Amniotic epithelial cell (primary cell): ENCODE measurements around the gene CCDC175.
A peak's percentile ranks its signal among the peaks of the same experiment; 100 is the strongest.

ENCODE experiments used
- DNase-seq: peaks from one replicate; pipeline ENCODE4 v3.0.0-alpha.2; 2010; ENCODE audit warnings: low read depth

CCDC175 gene

DNA sequence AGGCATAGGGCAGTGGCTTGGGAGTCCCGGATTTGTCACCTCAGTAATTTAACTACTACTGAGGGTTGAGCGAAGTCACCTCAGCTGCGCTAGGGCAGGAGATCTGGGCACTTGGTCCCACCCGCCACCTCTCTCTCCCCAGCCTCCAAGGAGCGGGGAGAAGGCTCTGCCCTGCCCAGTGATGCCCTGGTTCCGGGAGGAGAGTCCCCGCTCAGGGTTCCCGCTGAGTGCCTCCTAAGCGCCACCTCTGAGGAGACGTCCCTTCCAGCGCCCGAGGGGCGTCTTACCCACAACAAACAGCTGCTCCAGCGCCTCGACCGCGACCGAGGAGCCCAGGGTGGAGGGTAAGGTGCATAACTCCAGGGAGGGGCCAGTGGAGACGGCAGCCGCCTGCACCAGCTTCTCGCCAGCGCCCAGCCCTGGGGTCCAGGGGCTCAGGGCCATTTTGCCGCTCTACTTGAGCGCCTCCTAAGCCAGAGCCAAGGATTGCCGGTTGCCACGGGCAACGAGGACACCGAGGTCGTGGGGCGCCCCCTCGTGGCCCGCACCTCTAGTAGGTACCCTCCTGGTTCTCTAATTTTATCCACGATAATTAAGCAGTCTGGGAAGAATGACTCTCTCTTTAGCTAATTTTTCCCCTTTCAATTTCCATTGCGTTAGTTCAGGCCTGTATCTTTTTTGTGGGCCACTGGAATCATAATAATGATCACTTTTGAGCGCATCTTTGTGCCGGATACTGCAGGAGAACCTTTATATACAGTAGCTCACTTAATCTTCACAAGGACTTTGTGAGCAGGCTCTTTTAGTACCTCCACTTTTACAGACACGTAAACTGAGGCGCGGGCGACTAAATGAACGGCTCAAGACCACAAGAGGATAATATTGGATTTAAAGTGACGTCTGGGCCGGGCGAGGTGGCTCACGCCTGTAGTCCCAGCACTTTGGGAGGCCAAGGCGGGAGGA lies at the start of gene CCDC175:
Gene CCDC175, minus strand, starts transcription at position 481 of the 963 bp plus-strand sequence. Its CDS starts 37 bp downstream, at position 444.
- DNase-seq: peak; percentile 64

DNA sequence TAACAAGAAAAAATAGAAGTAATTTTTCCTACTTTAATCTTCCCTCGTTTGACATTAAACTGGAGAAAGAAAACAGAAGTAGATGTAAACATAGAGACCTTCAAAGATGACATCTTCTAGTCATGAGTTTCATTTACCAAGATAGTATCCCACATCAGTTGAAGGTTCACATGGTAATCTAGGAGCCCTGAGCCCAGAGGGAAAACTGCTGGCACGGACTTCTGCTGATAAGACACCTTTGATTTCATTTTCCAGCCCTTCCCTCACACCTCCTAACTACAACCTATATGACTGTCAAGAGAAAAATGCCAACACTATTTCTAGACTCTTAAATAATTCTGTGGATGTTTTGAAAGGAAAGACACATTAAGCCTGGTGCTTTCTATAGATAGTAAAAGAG lies 46.0 kb upstream of the CCDC175 start:
- no peak for DNase-seq

GRCh38 chr14:59619061-59619460 lies 42.4 kb upstream of the CCDC175 start:
- no peak for DNase-seq

GRCh38 chr14:59601056-59601455 lies 24.4 kb upstream of the CCDC175 start:
- peak; percentile 58 for DNase-seq

DNA sequence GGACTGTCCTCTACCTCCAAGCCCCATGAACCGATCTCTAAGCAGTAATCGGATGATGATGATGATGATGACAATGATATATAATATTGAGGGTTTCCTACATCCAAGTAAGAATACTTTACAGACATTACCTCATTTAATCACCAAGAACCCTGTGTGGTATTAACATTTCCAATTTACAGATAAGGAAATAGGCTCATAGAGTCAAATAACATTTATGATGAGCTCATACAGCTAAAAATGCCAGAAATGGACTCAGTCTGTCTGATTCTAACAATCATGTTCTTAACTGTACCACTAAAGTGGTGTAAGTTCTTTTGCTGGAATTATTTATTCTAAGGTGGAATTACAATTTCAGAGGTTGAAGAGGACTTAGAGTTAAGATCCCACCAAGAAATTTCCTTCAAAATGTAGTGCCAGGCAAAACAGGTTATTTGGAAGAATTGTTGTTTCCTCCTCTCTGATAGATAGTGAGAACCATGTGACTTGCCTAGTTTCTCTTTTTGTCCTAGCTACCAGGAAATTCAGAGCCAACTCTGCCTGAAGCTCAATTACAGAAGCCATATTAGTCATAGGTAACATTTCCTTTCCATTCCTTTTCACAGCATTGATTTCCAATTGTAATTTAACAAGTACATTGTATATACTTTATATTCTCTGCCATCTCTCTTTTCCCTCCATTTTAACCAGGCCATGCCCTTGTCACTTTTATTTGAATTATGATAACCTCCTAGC lies 23.8 kb upstream of the CCDC175 start:
- DNase-seq: peak; percentile 37

DNA sequence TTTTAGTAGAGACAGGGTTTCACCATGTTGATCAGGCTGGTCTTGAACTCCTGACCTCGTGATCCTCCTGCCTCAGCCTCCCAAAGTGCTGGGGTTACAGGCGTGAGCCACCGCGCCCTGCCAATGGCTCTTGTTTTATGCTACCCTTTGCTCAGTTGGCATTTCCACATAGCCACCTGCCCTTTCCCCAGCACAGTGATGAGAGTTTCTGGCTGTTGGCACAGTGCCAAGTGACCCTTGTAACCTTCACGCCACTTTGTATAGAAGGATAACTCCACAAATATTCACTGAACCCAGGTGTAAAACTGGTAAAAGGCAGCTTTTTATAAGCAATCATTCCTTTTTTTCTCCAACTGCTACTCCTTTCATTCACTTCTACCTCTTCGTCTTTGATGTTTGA lies 18.5 kb upstream of the CCDC175 start:
- no peak for DNase-seq

DNA sequence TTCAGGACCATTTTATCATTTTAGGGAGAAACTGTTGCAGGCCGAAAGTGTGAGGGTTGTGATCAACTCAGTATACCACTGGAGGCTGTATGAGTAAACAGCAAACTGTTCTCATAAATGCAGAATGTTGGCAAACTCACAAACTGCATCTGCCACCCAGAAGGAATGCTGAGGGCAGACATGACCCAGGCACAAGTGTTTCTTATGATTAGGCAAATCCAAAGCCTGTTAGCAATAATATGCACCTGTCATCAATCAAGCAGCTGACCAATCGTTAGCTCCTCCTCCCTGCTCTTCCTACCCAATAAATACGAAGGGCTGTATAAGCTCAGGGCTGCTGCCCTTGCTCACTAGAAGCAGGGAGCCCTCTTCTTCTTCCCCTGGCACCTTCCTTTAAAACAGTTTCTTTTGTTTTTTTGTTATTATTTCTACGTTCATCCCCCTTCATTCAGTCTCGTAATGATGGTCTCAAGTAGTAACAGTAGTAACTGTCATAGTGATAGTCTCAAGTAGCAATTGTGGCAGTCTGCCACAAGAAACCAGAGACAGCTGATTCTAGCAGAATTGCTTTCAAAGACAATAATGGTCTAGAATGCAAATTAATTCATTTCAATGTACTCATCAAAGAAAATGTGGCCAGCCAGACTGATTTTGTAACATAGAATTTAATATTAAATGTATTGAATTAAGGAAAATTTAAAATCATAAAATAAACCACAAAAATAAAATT lies 15.2 kb upstream of the CCDC175 start:
- DNase-seq: no peak

- DNase-seq: peak; percentile 55
These were observed 11.5 kb upstream of the CCDC175 start for GRCh38 chr14:59588101-59588500.

DNA sequence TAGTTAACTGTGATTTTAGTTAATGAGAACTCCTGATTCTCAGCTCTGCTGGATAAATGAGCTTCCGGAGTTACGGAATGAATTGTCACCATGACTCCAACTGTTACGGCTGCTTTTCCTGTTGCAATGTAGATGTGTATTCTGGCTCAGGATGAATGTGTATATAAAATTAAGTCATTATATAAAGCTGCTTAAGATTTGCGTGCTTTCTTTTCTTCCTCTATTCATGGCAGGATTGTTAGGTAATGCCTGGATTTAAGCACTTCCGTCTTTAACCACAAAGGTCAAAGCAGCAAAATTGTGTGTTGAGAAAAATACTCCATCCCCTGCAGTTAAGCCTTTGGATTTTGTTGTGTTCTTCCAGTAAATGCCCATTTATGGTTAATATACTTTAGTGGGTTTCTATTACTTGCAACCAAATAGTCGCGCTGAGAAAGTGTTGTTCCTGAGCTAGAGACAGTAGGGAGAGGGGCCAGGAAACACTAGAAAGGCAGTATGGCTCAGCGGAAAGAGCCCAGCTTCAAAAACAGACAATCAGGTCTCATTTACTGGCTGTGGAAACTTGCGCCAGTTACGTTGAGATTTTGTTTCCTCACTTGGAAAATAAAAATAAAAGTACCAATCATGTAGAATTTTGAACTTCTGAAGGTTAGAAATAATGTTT lies 9.4 kb upstream of the CCDC175 start:
- DNase-seq: peak; percentile 92

GRCh38 chr14:59583755-59584154 lies 7.1 kb upstream of the CCDC175 start:
- DNase-seq: peak; percentile 58

- DNase-seq: no peak
These were observed 6.4 kb upstream of the CCDC175 start for GRCh38 chr14:59582845-59583509.

- DNase-seq: peak; percentile 44
These were observed 5.5 kb upstream of the CCDC175 start for GRCh38 chr14:59582161-59582560.

DNA sequence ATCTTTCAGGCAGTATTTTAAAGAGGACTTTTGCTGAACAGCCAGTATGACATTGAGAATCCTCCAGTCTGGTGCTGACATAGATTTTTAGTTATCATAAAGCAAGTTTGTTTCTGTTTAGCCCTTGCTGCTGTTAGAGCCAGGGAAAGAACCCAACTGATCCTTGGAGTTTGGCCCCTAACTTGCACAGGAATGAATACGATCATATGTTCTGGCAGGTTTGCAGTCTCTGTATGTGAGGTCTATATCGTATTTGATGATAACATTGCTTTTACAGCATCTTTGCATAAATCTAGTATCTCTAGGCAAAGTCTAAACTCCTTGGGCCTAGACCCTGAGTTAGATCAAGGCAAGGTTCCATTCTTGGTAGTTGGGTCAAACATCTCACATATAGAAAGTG lies 4.3 kb upstream of the CCDC175 start:
- DNase-seq: no peak

- peak; percentile 23 for DNase-seq
These were observed 6.5 kb downstream of the CCDC175 start for GRCh38 chr14:59570122-59570521.

GRCh38 chr14:59566725-59567124 lies 9.9 kb downstream of the CCDC175 start:
- DNase-seq: no peak

DNA sequence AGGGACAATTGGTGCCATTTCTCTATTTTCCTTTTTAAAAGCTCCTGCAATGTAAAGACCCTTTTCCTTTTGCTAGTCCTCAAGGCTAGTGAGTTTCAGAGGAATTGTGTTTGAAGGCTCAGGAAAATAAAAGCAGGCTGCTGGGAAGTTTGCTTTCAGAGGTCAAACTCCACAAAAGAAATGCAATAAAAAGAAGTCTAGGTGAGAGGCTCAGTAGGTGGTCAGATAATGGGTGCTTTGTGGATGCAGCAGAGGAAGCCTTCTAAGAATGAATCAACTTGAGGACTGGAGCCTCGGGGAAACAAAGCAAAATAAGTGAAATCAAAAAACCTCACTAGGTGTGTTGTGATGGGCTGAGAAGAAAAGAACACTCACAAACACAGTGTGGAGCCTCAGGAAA lies 10.3 kb downstream of the CCDC175 start:
- no peak for DNase-seq

GRCh38 chr14:59565087-59565486 lies 11.5 kb downstream of the CCDC175 start:
- no peak for DNase-seq

DNA sequence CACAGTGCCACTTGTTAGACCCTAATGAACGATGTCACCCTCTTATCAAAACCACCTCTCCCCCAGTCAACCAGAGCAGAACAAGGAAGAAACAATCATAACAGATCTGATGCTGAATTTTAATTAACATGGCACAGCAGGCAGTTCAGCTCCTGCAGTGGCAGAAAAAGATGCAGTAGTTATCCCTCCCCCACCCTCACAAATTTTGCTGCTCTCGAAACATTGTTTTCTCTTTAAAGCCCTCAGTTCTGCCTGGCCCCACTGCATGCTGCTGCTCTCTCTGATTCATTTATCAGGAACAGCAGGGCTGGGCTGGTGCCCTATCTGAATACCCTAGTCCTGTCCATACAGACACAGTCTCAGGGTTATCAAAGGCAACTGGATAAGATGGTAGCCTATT lies 12.2 kb downstream of the CCDC175 start:
- DNase-seq: no peak

DNA sequence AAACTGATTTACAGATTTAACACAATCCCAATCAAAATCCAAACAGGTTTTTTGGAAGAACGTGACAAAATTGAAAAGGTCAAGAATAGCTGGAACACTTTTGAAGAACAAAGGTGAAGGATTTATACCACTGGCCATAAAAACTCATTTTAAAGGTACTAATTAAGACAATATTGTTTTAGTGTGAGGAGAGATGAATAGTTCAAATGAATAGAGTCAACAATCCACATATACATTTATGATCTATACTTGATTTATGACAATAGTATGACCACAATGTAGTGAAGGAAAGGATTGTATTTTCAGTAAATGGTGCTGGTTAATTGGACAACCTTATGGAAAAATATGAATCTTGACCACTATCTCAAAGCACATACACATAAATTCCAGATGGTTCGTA lies 29.3 kb downstream of the CCDC175 start:
- DNase-seq: no peak

- no peak for DNase-seq
These were observed 32.7 kb downstream of the CCDC175 start for GRCh38 chr14:59543873-59544272.

GRCh38 chr14:59541731-59542130 lies 34.9 kb downstream of the CCDC175 start:
- no peak for DNase-seq
